Fibroblast of villous mesenchyme (primary cell): ENCODE measurements around the gene NCBP1. TPM values are rescaled to one million over a fixed set of nuclear protein-coding genes. Genes with fewer than 3 reads are reported as not detected.
A peak's percentile ranks its signal among the peaks of the same experiment; 100 is the strongest.
"Not testable (repeated sequence)": the region's sequence is repeated elsewhere in the genome, so short reads cannot be mapped to it uniquely, and the experiment has no call there.

Source experiments
- DNase-seq: peaks from one replicate; pipeline ENCODE4 v3.0.0-alpha.2; 2010; ENCODE audit warnings: low read depth
- H3K4me3 ChIP-seq: 2 replicates; pipeline ENCODE4 v1.5.1; 2011; ENCODE audit warnings: low read depth, mild to moderate bottlenecking, low read length
- CTCF ChIP-seq: IDR thresholded peaks from 2 replicates; pipeline ENCODE4 v1.5.1; 2012; ENCODE audit warnings: low read depth, mild to moderate bottlenecking, low read length; ENCODE audit not compliant: insufficient read depth
- total RNA-seq: library from RNA; depleted of rRNA; stranded (reverse); fragments of >200 nt; gene quantifications from 2 replicates; pipeline ENCODE4 v1.2.3, GENCODE V29; 2012

The NCBP1 gene
- total RNA-seq, 1 donor = 60.9 TPM

- TF ChIP-seq CTCF = no peak
These were observed 28.5 kb upstream of the NCBP1 start for GRCh38 chr9:97604901-97605645.

DNA sequence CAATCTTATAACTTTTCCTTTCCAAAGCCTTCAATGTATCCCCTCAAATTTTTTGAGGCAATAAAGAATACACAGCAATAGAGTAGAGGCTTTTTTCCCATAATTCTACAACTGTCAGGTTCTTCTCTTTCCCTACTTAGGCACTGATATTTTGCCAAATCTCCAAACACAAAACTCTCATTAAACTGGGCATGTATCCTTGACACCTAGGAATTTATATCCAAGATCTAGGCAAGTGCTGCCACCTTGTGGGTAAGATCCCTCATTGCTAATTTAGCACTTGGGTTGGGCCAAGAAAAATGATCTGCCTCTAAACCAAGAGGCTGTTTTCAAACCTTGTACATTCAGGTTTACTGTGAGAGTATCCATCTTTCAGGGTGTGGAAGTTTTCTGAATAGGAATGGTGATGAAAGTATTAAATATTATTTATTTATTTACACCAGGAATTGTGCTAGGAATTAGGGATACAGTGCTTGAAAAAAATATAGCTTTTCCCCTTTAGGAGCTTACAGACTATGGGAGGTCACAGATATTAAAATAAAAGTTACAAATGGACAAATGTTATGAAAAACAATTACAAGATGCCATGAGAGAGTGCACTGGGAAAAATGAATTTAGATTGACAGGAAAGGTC lies 18.1 kb upstream of the NCBP1 start:
- peak; percentile 81 for TF ChIP-seq CTCF
- H3K4me3 ChIP-seq = no peak overlapping the region
- DNase-seq = peak; percentile 71

More at GRCh38 chr9:97604901-97605645, 28.5 kb upstream of the NCBP1 start:
- H3K4me3 ChIP-seq = no peak overlapping the region
- DNase-seq = no peak

DNA sequence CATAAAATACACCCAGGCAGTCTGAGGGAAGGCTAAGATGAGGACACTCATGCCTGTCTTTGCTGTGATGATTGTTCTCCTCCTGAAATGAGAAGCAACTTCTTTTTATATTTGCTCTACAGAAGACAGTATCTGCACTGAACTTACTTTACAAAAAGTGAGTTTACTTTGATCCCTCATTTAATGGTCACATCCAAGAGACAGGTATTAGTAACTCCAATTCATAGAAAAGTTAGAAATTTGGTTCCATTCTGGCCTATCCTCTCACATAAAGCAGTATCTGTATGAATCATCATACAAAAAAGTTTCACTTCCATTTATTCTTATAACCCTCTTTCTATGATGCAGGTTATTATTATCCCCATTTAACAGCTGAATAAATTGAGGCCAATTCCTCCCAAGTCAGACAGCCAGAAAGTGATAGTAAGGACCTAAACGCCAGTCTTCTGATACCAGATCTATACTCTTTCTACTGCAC lies 15.6 kb upstream of the NCBP1 start:
- TF ChIP-seq CTCF = no peak
- no peak for DNase-seq
- no peak overlapping the region for H3K4me3 ChIP-seq

DNA sequence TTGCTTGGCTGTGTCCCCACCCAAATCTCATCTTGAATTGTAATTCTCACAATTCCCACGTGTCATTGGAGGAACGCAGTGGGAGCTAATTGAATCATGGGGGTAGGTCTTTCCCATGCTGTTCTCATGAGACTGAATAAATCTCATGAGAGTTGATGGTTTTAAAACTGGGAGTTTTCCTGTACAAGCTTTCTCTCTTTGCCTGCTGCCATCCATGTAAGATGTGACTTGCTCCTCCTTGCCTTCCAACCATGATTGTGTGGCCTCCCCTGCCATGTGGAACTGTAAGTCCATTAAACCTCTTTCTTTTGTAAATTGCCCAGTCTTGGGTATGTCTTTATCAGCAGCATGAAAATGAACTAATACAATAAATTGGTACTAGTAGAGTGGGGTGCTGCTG lies 13.6 kb upstream of the NCBP1 start:
- not testable (repeated sequence) for DNase-seq, H3K4me3 ChIP-seq

DNA sequence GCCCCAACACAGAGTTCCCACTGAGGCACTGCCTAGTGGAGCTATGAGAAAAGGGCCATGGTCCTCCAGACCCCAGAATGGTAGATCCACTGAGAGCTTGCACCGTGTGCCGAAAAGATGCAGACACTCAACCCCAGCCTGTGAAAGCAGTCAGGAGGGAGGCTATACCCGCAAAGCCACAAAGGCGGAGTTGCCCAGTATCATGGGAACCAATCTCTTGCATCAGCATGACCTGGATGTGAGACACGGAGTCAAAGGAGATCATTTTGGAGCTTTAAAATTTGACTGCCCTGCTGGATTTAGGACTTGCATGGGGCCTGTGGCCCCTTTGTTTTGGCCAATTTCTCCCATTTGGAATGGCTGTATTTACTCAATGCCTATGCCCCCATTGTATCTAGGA lies 11.1 kb upstream of the NCBP1 start:
- DNase-seq, H3K4me3 ChIP-seq: not testable (repeated sequence)

GRCh38 chr9:97623946-97624345 lies 9.7 kb upstream of the NCBP1 start:
- no peak for DNase-seq
- no peak overlapping the region for H3K4me3 ChIP-seq
- no peak for TF ChIP-seq CTCF

- no peak for DNase-seq
- TF ChIP-seq CTCF = no peak
- no peak overlapping the region for H3K4me3 ChIP-seq
These were observed 8.0 kb upstream of the NCBP1 start for GRCh38 chr9:97625620-97626019.

GRCh38 chr9:97627624-97628023 lies 6.0 kb upstream of the NCBP1 start:
- DNase-seq = peak; percentile 62
- peak overlapping the region; percentile 36 for H3K4me3 ChIP-seq
- TF ChIP-seq CTCF = no peak
